ENCODE measurements around the gene XXYLT1.

- no peak for TF ChIP-seq POLR2A (IDR thresholded peaks at IDR 0.05)
- no peak for TF ChIP-seq CTCF (IDR thresholded peaks at IDR 0.05)
These were observed 190.8 kb downstream of the XXYLT1 start for GRCh38 chr3:195080125-195080524.
